ENCODE data around the gene YIF1A. TPM values are rescaled to one million over a fixed set of nuclear protein-coding genes. Genes with fewer than 3 reads are reported as not detected.

YIF1A gene
- total RNA-seq, 1 donor from 2014 or later = 115 TPM

DNA sequence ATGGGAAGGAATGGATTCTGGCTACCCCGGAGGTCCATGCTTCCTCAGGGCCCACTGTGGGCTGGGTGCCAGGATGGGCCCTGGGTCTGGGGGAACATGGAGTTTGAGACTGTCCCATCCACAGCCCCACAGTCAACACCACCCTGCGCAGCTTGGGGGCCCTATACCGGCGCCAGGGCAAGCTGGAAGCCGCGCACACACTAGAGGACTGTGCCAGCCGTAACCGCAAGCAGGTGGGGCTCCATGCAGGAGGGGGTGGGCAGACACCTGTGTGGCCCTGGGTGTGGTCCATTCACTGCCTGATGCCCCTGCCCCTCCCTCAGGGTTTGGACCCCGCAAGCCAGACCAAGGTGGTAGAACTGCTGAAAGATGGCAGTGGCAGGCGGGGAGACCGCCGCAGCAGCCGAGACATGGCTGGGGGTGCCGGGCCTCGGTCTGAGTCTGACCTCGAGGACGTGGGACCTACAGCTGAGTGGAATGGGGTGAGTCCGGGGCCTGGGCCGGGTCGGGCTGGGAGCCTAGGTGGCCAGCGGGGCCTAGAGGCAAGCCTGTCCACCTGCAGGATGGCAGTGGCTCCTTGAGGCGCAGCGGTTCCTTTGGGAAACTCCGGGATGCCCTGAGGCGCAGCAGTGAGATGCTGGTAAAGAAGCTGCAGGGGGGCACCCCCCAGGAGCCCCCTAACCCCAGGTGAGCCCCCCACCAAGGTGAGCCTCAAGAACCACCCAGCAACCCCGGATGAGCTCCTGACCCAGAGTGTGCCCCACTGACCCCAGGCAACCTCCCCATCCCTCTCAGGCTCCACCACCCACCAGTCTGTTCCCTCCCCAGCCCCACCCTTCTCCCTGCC lies 23.2 kb downstream of the YIF1A start:
- TF ChIP-seq, protein P1, sequence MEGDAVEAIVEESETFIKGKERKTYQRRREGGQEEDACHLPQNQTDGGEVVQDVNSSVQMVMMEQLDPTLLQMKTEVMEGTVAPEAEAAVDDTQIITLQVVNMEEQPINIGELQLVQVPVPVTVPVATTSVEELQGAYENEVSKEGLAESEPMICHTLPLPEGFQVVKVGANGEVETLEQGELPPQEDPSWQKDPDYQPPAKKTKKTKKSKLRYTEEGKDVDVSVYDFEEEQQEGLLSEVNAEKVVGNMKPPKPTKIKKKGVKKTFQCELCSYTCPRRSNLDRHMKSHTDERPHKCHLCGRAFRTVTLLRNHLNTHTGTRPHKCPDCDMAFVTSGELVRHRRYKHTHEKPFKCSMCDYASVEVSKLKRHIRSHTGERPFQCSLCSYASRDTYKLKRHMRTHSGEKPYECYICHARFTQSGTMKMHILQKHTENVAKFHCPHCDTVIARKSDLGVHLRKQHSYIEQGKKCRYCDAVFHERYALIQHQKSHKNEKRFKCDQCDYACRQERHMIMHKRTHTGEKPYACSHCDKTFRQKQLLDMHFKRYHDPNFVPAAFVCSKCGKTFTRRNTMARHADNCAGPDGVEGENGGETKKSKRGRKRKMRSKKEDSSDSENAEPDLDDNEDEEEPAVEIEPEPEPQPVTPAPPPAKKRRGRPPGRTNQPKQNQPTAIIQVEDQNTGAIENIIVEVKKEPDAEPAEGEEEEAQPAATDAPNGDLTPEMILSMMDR (IDR thresholded peaks at IDR 0.05; ENCODE audit: partially characterized antibody, unreplicated experiment) = no peak
- Mint-ChIP-seq H3K27ac (ENCODE audit: unreplicated experiment) (no peak overlapping the region), H3K36me3 (ENCODE audit: unreplicated experiment) (no peaks in the 10 kb centered on the region), H3K9me3 (ENCODE audit: unreplicated experiment) (peaks cover 13% of the 10 kb centered on the region), H3K27me3 (ENCODE audit: unreplicated experiment) (peaks cover 16% of the 10 kb centered on the region), H3K4me3 (ENCODE audit: unreplicated experiment) (no peak overlapping the region), H3K4me1 (ENCODE audit: low read depth, unreplicated experiment) (peaks cover 4% of the 10 kb centered on the region)
- DNase-seq = no peak

DNA sequence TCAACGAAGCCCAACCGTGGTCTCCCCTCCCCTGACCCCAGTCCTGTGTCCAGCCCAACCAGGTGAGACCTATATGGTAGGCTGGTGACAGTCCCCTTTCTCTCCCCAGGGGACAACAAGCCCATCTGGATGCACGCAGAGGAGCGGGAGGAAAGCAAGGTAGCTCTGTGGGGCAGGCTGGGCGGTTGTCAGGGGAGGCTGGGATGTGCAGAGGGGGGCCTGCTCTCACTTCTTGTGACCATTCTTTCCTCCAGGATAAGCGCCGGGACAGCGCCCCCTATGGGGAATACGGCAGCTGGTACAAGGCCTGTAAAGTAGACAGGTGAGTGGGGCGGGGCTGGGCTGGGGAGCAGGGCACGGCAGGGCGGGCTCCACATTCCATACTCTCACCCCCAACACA lies 24.0 kb downstream of the YIF1A start:
- H3K4me1 Mint-ChIP-seq (ENCODE audit: low read depth, unreplicated experiment) = peaks cover 4% of the 10 kb centered on the region
- no peak overlapping the region for H3K4me3 Mint-ChIP-seq (ENCODE audit: unreplicated experiment)
- H3K27ac Mint-ChIP-seq (ENCODE audit: unreplicated experiment) = no peak overlapping the region
- H3K27me3 Mint-ChIP-seq (ENCODE audit: unreplicated experiment) = peaks cover 14% of the 10 kb centered on the region
- peaks cover 13% of the 10 kb centered on the region for H3K9me3 Mint-ChIP-seq (ENCODE audit: unreplicated experiment)
- TF ChIP-seq, protein P1 (IDR thresholded peaks at IDR 0.05; ENCODE audit: partially characterized antibody, unreplicated experiment) = peak; percentile 62
- DNase-seq = peak; percentile 54
- H3K36me3 Mint-ChIP-seq (ENCODE audit: unreplicated experiment) = no peaks in the 10 kb centered on the region

DNA sequence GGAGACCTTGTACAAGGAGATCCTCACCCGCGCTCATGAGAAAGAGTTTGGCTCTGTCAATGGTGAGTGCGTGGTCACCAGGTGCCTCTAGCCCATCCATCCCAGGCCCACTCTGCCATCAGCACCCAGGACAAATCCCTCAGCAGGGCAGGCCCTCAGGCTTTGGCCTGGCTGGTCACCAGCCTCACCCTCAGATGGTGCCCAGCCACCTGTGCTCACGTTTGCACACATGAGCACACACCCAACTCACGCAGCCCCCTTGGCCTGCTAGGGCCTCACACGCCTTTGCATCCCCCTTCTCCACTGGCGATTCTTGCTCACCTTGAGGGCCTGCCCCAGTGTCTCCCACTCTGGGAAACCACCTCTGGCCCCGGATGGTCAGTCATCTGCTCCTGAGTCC lies 24.6 kb downstream of the YIF1A start:
- H3K4me3 Mint-ChIP-seq (ENCODE audit: unreplicated experiment) = no peak overlapping the region
- peaks cover 9% of the 10 kb centered on the region for H3K4me1 Mint-ChIP-seq (ENCODE audit: low read depth, unreplicated experiment)
- H3K27ac Mint-ChIP-seq (ENCODE audit: unreplicated experiment) = no peak overlapping the region

DNA sequence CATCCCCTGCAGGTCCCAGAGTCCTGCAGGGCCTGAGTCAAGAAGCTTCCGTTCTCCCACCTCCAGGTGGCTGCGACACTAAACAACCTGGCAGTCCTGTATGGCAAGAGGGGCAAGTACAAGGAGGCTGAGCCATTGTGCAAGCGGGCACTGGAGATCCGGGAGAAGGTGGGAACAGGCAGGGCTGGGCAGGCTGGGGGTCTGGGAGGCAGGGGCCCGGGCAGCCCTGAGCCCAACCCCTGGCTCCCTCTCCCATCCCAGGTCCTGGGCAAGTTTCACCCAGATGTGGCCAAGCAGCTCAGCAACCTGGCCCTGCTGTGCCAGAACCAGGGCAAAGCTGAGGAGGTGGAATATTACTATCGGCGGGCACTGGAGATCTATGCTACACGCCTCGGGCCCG lies 25.2 kb downstream of the YIF1A start:
- H3K36me3 Mint-ChIP-seq (ENCODE audit: unreplicated experiment) = peaks cover 8% of the 10 kb centered on the region

More for the DNA sequence above, 24.6 kb downstream of the YIF1A start:
- DNase-seq = no peak
- Mint-ChIP-seq H3K27me3 (ENCODE audit: unreplicated experiment) (peaks cover 17% of the 10 kb centered on the region), H3K36me3 (ENCODE audit: unreplicated experiment) (peaks cover 4% of the 10 kb centered on the region), H3K9me3 (ENCODE audit: unreplicated experiment) (peaks cover 15% of the 10 kb centered on the region)
- TF ChIP-seq, protein P1 (IDR thresholded peaks at IDR 0.05; ENCODE audit: partially characterized antibody, unreplicated experiment) = no peak

More for the DNA sequence above, 25.2 kb downstream of the YIF1A start:
- Mint-ChIP-seq H3K27me3 (ENCODE audit: unreplicated experiment) (peaks cover 11% of the 10 kb centered on the region), H3K9me3 (ENCODE audit: unreplicated experiment) (peaks cover 13% of the 10 kb centered on the region), H3K27ac (ENCODE audit: unreplicated experiment) (no peak overlapping the region), H3K4me3 (ENCODE audit: unreplicated experiment) (no peak overlapping the region), H3K4me1 (ENCODE audit: low read depth, unreplicated experiment) (peaks cover 14% of the 10 kb centered on the region)
- no peak for DNase-seq
- TF ChIP-seq, protein P1 (IDR thresholded peaks at IDR 0.05; ENCODE audit: partially characterized antibody, unreplicated experiment) = no peak

Measured in glutamatergic neuron (in vitro differentiated cells).